Nephron (organoid): Measurements from ENCODE around the gene NAA60.

Experiments used
- H3K27ac Mint-ChIP-seq, 3 experiments: 2 replicates each; pipeline ENCODE4 v1.8.0; 2020; ENCODE audit warnings: mixed read lengths in 3 of 3, mild to moderate bottlenecking in 2 of 3, moderate library complexity in 1 of 3
- H3K27me3 Mint-ChIP-seq: 2 replicates; pipeline ENCODE4 v1.8.0; 2021; ENCODE audit warnings: low read depth, mild to moderate bottlenecking, moderate library complexity, mixed read lengths
- H3K36me3 Mint-ChIP-seq: 2 replicates; pipeline ENCODE4 v1.8.0; 2020; ENCODE audit warnings: low read depth, mixed read lengths
- H3K4me1 Mint-ChIP-seq: 2 replicates; pipeline ENCODE4 v1.8.0; 2020; ENCODE audit warnings: mixed read lengths
- H3K4me3 Mint-ChIP-seq, 3 experiments: 2 replicates each; pipeline ENCODE4 v1.8.0; 2020; ENCODE audit warnings: mild to moderate bottlenecking in 3 of 3, mixed read lengths in 3 of 3, moderate library complexity in 2 of 3
- H3K9me3 Mint-ChIP-seq: 2 replicates; pipeline ENCODE4 v1.8.0; 2020; ENCODE audit warnings: mixed read lengths
- TF ChIP-seq, protein P1 (sequence below), 3 experiments: fragments of 200-600 bp; sonication (generic); IDR thresholded peaks; one replicate each; pipeline ENCODE4 v1.5.0; 2021; ENCODE audit warnings: antibody characterized with exemption in 3 of 3; ENCODE audit not compliant: unreplicated experiment in 3 of 3

Gene NAA60

DNA sequence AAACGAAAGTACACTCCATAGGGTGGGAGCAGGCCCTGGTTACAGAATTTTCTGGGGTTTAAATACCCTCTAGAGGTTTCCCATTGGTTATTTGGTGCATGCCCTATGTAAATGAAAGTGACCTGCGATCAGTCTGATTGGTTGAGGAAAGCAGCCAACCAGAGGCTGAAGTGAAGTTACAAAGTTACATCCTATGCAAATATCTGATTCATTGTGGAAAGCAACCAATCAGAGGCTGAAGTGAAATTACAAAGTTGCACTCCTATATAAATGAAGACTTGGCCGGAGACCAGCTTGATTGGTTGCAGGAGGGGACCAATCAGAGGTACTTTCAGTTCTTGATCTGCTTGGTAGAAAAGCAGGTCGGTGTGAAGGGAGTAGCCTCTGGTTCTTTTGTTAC is 24.4 kb downstream of the NAA60 start:
- Mint-ChIP-seq H3K36me3 (peaks cover 36% of the 10 kb centered on the region), H3K27me3 (no peaks in the 10 kb centered on the region), H3K27ac (peak overlapping the region; percentile 20 to 60 (median 44)), H3K9me3 (no peaks in the 10 kb centered on the region), H3K4me1 (peaks cover 24% of the 10 kb centered on the region), H3K4me3 (no peak overlapping the region)
- TF ChIP-seq, protein P1, sequence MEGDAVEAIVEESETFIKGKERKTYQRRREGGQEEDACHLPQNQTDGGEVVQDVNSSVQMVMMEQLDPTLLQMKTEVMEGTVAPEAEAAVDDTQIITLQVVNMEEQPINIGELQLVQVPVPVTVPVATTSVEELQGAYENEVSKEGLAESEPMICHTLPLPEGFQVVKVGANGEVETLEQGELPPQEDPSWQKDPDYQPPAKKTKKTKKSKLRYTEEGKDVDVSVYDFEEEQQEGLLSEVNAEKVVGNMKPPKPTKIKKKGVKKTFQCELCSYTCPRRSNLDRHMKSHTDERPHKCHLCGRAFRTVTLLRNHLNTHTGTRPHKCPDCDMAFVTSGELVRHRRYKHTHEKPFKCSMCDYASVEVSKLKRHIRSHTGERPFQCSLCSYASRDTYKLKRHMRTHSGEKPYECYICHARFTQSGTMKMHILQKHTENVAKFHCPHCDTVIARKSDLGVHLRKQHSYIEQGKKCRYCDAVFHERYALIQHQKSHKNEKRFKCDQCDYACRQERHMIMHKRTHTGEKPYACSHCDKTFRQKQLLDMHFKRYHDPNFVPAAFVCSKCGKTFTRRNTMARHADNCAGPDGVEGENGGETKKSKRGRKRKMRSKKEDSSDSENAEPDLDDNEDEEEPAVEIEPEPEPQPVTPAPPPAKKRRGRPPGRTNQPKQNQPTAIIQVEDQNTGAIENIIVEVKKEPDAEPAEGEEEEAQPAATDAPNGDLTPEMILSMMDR (IDR thresholded peaks at IDR 0.05; ENCODE audit: unreplicated experiment in 3 of 3) = no peak

DNA sequence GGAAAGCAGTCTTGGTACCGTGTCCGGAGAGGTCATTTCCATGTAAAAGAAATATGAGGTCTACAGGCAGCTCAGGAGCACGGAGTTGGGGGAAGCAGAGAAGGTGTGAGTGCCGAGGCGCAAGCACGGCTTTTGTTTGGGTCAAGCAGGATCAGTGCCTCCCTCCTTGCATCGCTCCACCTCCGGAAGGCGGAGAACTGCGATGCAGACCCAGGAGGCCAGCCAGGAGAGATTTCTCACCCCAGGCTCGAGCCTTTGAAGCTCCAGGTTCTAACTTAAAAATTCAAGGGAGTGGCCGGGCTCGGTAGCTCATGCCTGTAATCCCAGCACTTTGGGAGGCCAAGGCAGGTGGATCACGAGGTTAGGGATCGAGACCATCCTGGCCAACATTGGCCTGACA is 25.0 kb downstream of the NAA60 start:
- Mint-ChIP-seq H3K27ac (peak overlapping the region; percentile 20 to 60 (median 44)), H3K4me3 (no peak overlapping the region), H3K27me3 (no peaks in the 10 kb centered on the region), H3K36me3 (peaks cover 39% of the 10 kb centered on the region), H3K4me1 (peaks cover 24% of the 10 kb centered on the region), H3K9me3 (no peaks in the 10 kb centered on the region)
- TF ChIP-seq, protein P1 (IDR thresholded peaks at IDR 0.05; ENCODE audit: unreplicated experiment in 3 of 3) = no peak

DNA sequence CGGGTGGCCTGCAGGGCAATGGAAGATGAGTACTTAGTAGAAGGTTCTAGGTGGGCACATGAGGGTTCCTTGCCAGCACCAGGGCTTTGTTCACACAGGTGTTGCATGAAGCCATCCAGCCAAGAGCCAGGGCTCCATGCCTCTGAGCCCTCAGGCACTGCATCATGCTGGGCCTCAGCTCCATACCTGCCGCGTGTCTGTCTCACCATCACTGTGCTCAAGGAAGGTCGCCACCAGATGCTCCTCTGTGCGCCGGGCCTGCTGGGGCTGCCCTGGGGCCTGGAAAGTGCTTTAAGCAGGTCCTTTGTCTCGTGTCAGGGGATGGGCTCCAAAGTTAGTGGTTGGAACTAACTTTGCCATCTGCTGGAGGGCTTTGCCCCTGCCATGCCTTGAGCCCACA is 26.3 kb downstream of the NAA60 start:
- Mint-ChIP-seq H3K27ac (no peak overlapping the region), H3K4me3 (no peak overlapping the region), H3K27me3 (no peaks in the 10 kb centered on the region), H3K4me1 (peaks cover 17% of the 10 kb centered on the region), H3K9me3 (no peaks in the 10 kb centered on the region), H3K36me3 (peaks cover 35% of the 10 kb centered on the region)
- TF ChIP-seq, protein P1 (IDR thresholded peaks at IDR 0.05; ENCODE audit: unreplicated experiment in 3 of 3) = no peak

DNA sequence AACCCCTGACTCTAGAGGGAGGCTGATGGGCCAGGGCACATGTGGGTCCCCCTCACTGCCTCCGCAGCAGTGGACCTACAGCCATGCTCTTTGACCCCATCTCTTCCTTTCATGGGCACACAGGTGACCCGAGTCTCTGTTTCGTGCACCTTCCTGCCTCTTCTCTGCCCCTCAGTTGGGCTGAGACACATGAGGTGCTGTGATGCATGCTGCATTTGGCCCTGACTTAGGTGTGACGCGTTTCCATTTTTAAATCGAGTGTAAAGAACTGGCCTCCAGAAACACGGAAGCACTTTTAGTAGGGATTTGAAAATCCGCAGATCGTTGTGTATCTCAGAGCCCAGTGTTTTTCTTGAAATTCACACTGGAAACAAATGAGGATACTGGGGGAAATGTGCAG is 27.2 kb downstream of the NAA60 start:
- H3K9me3 Mint-ChIP-seq = no peaks in the 10 kb centered on the region
- no peak overlapping the region for H3K27ac Mint-ChIP-seq
- H3K36me3 Mint-ChIP-seq = peaks cover 33% of the 10 kb centered on the region
- TF ChIP-seq, protein P1 (IDR thresholded peaks at IDR 0.05; ENCODE audit: unreplicated experiment in 3 of 3) = no peak
- H3K4me1 Mint-ChIP-seq = peaks cover 17% of the 10 kb centered on the region
- H3K4me3 Mint-ChIP-seq = no peak overlapping the region
- no peaks in the 10 kb centered on the region for H3K27me3 Mint-ChIP-seq

DNA sequence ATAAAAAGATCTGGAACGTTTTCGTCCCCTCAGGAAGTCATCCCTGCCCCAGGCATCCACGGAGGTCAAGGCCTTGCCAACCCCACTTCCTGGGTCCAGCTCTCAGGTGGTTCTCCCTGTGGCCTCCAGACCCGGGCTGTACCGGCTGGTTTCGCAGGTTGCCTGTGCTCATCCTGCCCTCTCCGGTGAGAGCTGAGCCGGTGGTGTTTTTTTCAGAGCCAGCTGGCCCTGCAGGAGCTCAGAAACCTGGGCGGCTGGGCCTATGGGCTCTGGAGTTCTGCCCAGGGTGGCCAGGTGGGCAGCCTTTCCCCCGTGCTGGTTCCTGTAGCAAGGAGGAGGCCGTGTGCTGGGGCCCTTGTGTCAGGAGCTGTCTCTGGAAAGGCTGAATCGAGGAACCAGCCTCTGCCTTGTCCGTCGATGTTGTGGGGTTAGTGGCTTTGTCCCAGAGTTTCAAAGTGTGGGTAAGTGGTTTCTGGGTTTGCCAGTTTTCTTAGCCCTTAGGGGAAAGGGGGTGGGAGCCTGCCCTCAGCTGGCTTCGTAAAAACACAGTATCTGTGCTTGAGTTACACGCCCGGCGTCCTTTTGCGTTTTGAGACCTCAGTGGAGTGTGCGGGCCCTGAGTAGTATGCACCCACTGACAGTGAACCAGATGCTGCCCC is 28.2 kb downstream of the NAA60 start:
- no peaks in the 10 kb centered on the region for H3K9me3 Mint-ChIP-seq
- H3K27me3 Mint-ChIP-seq = no peaks in the 10 kb centered on the region
- H3K4me1 Mint-ChIP-seq = peaks cover 14% of the 10 kb centered on the region
- no peak overlapping the region for H3K4me3 Mint-ChIP-seq
- TF ChIP-seq, protein P1 (IDR thresholded peaks at IDR 0.05; ENCODE audit: unreplicated experiment in 3 of 3) = no peak
- H3K27ac Mint-ChIP-seq = no peak overlapping the region
- H3K36me3 Mint-ChIP-seq = peaks cover 25% of the 10 kb centered on the region
